ENCODE results near the gene FLOT1.
"Not testable (repeated sequence)": the region's sequence is repeated elsewhere in the genome, so short reads cannot be mapped to it uniquely, and the experiment has no call there.

Gene FLOT1

DNA sequence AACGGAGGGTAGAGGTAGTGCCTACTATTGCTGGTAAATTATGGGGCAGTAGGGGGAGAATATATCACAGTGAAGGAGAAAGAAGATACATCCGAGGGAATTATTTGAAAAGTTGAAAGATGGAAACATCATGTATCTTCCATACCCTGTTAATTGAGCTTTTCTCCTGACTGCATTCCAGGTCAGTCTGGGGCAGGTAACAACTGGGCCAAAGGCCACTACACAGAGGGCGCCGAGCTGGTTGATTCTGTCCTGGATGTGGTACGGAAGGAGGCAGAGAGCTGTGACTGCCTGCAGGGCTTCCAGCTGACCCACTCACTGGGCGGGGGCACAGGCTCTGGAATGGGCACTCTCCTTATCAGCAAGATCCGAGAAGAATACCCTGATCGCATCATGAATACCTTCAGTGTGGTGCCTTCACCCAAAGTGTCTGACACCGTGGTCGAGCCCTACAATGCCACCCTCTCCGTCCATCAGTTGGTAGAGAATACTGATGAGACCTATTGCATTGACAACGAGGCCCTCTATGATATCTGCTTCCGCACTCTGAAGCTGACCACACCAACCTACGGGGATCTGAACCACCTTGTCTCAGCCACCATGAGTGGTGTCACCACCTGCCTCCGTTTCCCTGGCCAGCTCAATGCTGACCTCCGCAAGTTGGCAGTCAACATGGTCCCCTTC is 19.2 kb downstream of the FLOT1 start:
- DNase-seq (ENCODE audit: low read depth): not testable (repeated sequence)

DNA sequence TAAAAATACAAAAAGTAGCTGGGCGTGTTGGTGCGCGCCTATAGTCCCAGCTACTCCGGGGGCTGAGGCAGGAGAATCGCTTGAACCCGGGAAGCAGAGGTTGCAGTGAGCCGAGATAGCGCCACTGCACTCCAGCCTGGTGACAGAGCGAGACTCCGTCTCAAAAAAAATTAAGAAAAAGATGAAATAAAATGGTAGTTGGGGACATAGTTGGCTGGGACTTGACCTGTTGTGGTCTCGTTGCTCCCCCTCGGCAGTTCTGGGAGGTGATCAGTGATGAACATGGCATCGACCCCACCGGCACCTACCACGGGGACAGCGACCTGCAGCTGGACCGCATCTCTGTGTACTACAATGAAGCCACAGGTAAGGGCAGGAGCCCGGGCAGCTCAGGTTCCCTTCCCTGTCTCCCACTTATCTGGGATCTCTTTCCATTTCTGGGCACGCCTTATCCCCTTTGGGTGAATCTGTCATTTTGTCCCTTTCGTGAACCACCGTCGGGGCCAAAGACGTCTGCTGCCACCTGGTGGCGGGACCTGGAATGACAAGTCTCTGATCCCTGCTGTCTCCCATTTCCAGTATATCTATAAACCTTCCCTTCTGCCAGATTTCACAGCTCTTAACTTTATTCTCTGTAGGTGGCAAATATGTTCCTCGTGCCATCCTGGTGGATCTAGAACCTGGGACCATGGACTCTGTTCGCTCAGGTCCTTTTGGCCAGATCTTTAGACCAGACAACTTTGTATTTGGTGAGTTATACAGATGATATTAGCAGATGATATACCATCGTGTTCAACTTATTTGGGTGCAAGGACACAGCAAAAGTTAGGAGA is 20.0 kb downstream of the FLOT1 start:
- peak; percentile 86 for DNase-seq (ENCODE audit: low read depth)

DNA sequence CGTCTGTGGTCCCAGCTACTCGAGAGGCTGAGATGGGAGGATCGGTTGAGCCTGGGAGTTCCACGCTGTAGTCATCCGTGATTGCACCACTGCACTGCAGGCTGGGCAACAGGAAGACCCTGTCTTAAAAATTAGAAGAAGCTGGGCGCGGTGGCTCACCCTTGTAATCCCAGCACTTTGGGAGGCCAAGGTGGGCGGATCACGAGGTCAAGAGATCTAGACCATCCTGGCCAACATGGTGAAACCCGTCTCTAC is 20.5 kb downstream of the FLOT1 start:
- peak; percentile 48 for DNase-seq (ENCODE audit: low read depth)

DNA sequence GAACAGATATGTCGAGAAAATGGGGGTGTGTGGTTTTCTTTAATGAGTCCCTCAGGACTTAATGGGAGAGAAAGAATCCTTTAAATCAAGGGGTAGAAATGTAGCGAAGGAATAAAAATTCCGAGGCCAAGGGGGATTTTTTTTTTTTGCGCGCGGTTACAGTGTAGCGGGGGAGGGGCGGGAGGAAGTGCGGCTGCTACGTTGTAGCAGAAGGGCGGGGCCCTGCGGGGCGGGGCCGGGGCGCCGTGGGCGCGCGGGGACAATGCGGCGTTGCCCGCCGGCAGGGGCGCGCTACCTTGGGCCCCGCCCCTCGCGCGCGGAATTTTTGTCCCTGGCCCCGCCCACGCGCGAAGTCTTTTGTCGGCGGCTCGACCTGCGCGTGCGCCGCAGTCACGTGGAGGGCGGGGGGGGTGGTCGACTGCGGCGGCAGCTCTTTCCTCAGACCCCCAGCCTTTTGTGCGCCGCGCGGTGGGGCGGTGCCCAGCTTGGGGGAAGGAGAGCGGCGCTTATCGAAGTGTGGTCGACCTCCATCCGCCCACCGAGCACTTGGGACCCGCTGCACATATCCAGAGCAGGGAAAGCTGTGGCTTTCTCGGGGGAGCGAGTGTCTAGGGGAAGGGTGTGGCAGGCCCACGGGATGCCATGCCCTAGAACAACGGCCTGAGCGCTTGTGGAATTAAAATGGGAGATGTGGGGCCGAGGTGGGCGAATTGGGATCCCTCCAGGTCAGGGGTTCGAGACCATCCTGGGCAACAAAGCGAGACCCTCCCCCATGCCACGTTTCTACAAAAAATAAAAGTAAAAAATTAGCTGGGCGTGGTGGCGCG is 21.1 kb downstream of the FLOT1 start:
- peak; percentile 94 for DNase-seq (ENCODE audit: low read depth)

DNA sequence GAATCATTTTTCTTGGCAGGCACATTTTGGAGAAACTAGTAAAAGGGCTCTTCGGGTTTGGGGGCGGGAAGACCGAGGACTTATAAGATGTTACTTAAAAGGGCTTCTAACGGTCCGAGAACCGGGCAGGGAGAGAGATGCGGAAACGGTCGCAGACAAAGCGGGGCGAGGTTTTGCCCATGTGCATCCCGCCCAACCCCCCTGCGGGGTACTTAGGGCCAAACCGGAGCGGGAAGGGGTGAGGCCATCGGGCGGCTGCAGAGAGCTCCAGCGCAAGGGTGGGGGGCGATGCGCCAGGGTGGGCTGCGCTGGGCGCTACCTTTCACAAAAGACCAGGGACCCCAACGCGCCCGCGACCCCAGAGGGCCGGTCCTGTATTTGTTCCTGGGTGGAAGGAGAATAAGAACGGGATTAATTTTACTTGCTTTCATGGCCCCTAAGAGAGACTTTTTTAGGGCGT is 21.7 kb downstream of the FLOT1 start:
- DNase-seq (ENCODE audit: low read depth): peak; percentile 74

DNA sequence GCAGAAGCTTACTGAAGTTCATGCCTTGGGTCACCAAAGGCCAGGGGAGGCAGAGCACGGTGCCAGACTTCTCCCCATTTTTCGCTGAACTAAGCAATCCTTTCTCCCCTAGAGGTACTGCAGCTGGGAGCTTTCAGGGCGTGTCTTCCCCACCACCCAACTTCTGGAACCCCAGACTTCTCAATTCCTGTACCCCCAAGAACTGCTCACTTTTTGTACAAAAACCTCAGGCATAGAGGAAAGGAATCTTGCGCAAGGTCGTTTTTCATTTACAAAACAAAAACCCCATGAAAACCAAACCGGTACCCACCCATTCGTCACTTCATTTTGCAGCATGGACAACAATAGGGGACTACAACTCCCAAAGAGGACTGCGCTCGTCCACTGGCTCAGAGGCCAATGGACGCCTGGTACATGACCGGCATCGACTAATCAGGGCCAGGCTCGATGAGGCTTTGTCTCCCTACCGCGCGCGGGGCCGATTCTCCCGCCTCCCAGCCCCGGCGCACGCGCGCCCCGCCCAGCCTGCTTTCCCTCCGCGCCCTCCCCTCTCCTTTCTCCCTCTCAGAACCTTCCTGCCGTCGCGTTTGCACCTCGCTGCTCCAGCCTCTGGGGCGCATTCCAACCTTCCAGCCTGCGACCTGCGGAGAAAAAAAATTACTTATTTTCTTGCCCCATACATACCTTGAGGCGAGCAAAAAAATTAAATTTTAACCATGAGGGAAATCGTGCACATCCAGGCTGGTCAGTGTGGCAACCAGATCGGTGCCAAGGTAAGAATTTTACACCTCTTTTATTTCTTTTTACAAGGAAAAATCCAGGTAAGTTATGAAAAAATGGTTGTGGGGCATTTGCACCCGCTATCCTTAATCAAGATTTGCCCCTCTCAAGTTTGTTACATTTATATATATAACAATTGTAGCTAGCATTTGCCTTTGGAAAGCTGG is 22.4 kb downstream of the FLOT1 start, which contains the start of gene TUBB:
Gene TUBB (plus strand): TSS at position 562 of the 947 bp plus-strand sequence. CDS start 155 bp downstream, at position 717.
- peak; percentile 99 for DNase-seq (ENCODE audit: low read depth)

DNA sequence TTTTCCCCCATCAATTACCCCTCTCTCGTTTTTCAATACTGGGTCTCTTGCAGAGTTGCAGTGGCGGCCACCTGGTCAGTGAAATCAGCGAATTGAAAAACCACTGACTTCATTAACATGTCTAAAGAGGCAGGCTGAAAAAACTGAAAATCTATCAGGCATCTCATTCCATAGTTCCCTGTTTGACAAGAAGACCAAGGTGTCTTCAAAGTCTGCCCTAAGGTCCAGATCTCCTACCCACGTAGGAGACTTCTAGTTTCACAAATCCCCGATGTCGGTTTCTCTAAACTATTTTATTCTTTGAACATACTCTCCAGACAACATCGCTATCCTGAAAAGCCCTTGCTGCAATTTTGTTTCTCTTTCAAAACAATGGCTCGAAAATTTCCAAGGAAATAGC is 23.1 kb downstream of the FLOT1 start:
- no peak for DNase-seq (ENCODE audit: low read depth)

DNA sequence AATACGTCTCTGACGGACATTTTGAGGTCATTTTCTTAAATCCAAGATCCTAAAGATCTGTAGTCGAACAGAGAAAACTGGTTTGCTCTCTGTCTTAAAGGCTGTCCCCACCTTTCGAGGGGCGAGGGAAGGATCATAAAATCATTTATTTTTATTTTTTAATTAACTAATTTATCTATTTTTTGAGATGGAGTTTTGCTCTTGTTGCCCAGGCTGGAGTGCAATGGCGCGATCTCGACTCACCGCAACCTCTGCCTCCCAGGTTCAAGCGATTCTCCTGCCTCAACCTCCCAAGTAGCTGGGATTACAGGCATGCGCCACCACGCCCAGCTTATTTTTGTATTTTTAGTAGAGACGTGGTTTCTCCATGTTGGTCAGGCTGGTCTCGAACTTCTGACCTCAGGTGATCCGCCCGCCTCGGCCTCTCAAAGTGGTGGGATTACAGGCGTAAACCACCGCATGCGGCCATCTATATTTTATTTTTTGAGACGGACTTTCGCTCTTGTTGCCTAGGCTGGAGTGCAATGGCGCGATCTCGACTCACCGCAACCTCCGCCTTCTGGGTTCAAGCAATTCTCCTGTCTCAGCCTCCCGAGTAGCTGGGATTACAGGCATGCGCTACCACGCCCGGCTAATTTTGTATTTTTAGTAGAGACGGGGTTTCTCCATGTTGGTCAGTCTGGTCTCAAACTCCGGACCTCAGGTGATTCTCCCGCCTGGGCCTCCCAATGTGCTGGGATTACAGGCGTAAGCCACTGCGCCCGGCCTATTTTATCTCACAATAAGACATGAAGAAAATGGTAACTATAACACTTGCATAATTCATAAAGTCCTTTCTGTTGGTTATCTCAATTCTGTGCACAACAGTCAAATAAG is 24.4 kb downstream of the FLOT1 start:
- DNase-seq (ENCODE audit: low read depth): not testable (repeated sequence)

DNA sequence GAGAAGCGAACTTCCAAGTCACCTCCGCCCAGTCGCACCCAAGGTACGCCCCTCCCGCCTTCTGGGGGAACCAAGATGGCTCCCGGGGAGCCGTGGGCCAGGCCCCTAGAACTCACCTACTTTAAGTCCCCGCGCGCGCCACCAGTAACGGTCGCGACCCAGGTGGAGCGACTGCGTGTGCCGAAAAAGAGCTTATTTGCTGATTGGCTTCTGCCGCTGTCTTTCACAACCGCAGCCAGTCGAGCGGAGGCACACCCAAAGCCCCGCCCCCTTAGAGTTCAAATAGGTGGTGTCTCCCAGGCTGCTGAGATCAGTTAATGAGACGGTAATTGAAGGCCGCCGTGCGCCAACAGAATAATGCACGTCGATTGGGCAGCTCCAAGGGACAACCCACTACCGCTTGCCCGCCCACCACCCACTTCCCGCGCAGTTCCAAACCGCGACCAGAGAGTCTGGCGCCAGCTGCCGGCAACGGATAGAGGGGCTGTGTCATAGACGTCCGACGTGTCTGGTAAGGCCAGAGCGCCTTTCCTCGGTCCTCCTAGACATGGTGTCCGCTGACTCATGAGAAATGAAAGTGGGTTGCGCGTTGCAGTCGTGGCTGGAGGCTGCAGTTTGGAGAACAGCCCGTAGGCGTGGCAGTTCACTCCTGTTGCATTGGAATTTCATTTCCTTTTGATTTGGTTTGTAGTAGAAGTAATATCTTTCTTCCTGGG is 25.2 kb downstream of the FLOT1 start, which contains the start of gene MDC1:
Gene MDC1 (minus strand): TSS at position 153 of the 716 bp plus-strand sequence. CDS start 2,106 bp downstream, outside the sequence.
- DNase-seq (ENCODE audit: low read depth): peak; percentile 100

DNA sequence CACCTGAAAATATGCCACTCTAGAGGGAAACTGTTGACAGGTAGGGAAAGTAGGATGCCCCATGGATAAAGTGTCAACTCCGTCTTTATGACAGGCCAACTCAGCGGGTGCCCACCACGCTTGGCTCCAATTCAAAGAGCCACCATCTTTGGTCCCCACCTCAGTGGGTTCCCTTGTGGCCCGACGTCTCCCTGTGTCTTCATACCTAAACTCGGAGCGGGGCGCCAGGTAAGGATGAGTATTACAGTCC is 25.7 kb downstream of the FLOT1 start:
- DNase-seq (ENCODE audit: low read depth): no peak

DNA sequence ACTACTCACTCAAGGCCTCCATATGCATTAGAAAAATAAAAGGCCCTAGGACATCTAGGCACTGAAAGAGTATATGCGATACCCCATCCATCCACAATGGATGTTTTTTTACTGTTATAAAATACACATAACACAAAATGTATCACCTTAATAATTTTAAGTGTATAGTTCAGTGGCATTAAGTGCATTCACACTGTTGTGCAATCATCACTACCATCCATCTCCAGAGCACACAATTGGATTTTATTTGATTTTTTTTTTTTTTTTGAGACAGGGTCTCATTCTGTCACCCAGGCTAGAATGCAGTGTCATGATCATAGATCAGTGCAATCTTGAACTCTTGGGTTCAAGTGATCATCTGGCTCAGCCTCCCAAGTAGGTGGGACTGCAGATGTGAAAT is 28.2 kb downstream of the FLOT1 start:
- no peak for DNase-seq (ENCODE audit: low read depth)

DNA sequence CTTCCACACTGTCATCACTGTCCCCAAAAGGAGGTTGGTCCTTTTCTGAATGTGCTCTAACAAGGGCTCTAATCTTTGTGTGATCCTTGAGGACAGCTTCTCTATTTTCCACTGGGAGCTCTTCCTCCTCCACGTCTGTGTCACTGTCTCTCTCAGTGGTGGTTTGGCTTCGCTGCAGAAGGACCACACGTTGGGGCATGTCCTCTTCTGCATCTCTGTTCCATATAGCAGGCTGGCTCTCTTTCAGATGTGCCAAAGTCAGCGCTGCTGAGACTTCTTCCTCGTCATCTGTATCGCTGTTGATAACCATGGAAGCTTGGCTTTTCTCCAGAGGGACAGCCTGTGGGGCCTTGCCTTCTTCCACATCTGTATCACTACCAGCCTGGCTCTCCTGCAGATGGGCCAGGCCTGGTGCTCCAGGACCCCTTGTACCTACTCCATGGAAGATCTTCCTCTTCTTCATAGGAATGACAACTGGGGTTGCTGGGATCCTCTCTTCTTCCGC is 30.0 kb downstream of the FLOT1 start:
- DNase-seq (ENCODE audit: low read depth): no peak

DNA sequence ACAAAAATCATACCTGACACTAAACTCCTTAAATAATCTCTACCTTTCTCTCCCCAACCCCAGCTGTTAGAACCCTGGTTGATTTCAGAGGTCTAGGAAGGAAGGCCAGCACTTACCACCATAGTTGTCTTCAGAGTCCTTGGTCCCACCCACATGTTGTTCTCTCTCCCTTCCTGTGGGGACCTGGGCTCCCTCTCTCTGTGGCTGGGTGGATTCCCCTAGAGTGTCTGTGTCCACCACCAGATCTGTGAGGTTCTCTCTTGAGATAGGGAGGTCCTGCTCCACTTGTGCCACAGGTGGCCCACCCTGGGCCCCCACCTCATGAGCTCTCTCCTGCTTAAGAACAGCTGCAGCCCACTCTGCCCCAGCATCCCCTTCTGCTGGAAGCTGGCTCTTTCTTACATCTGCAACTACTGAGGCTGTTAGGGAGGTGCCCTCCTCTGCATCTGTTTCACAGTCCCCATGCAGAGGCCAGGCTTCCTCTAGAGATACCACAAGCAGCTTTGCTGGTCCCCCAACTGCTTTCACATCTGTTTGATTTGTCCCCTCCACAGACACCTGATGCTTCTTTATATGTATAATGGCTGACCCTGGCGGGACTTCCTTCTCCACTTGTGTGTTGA is 30.6 kb downstream of the FLOT1 start:
- no peak for DNase-seq (ENCODE audit: low read depth)

DNA sequence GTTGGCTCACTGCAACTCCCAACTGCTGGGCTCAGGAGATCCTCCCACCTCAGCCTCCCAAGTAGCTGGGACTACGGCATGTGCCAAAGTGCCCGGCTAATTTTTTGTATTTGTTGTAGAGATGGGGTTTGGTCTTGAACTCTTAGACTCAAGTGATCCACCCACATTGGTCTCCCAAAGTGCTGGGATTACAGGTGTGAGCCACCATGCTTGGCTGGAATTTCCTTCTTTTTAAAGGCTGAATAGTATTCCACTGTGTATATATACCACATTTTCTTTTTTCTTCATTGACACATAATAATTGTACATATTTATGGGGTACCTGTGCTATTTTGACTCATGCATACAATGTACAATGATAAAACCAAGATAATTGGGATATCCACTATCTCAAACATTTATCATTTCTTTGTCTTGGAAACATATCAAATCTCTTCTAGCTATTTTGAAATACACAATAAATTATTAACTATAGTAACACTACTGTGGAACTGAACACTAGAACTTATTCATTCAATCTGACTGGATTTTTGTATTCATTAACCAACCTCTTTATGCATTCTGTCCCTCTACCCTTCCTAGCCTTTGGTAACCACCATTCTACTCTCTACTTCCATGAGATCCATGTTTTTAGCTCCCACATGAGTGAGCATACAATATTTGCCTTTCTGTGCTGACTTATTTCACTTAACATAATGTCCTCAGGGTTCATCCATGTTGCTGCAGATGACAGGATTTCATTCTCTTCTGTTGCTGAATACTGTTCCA is 33.2 kb downstream of the FLOT1 start:
- DNase-seq (ENCODE audit: low read depth): no peak

DNA sequence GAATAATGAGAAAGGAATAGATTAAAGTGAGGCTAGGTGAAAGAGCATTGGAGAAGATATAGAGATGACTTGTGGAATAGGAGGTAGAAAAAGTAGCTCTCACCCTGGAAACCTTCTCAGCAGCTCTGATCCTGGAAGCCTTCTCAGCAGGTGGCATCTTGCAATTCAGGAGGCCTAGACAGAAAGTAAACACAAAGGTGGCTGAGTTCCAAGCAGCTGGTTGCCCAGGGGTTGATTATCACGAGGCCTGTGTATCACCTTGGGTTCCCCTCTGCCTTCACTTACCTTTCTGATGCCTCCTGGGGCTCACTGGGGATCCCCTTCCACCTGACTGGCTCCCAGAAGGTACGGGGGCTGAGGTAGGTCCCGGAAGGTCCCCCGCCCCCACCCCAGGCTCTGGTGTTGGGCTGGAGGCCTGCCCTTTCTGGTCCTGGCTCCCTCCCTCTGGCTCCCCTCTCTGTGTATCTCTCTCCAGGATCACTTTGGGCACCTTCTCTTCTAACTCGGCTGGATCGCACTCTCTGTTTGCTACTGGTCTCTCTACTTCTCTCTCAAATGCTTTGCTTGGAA is 35.1 kb downstream of the FLOT1 start:
- no peak for DNase-seq (ENCODE audit: low read depth)

DNA sequence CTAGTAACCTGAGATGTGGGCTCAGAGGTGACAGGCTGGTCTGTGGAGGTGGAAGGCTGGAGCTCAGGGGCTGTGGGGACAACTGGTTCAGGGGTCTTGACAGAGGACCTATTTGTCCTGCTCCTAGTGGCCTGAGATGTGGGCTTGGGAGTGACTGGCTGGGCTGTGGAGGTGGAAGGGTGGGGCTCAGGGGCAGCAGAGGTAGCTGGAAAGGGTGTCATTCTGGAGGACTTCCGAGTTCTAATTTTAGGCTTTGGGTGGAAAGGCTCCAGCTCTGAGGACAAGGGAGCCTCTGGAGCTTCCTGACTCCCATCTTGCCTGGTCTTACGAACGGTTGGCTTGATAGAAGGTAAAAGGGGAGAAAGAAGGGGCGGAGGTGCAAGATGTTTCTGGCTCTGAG is 36.9 kb downstream of the FLOT1 start:
- no peak for DNase-seq (ENCODE audit: low read depth)

DNA sequence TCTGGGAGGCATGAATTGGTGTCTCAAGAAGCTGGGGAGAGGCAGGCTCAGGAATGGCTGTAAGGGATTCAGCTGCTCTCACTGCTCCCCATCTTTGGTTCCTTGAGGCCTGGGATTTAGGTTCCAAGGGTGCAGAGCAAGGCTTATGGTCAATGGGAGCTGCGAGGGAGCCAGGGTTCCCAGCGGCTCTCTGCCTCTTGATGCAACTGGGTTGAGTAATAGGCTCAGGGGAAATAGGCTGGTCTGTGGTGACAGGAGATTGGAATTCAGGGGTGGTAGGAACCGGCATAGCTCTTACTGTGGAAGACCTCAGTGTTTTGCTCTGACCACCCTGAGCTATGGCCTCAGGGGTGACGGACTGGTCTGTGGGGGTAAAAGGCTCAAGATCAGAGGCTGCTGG is 38.7 kb downstream of the FLOT1 start:
- no peak for DNase-seq (ENCODE audit: low read depth)

DNA sequence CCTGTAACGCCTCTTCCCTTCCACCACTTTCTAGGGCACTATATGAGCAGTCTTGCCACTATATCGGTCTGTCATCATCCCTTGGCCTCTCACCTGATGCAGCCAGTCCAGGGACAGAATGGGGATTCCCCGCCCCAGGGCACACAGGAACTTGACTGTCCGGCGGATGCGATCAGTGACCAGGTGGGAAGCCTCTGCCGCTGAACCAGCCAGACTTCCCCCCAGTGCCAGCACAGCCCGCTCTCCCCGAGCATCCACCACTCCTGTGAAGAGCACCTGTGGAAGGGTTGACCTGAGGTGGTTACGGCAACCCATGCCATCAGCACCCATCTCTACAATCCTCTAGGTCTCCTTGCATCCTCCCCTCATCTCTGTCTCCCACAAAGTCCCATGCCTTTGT is 39.5 kb downstream of the FLOT1 start:
- DNase-seq (ENCODE audit: low read depth): no peak
